PFSK-1 (cell line): ENCODE results near the gene EIF4G1.
A peak's percentile ranks its signal among the peaks of the same experiment; 100 is the strongest.

Experiments
- FOXP2 ChIP-seq: optimal IDR thresholded peaks from 2 replicates; pipeline ENCODE3; 2011; ENCODE audit warnings: borderline replicate concordance, control low read depth, inconsistent platforms; ENCODE audit not compliant: insufficient read depth; ENCODE audit errors: extremely low read length, extremely low read depth
- POLR2AphosphoS5 ChIP-seq: IDR thresholded peaks from 2 replicates; pipeline ENCODE4 v1.6.1; 2012; ENCODE audit warnings: low read depth, mild to moderate bottlenecking, control low read depth, low read length, moderate library complexity
- REST ChIP-seq, 2 experiments: IDR thresholded peaks; 2 replicates each; pipeline versions ENCODE4 v1.6.1 to v1.8.0; 2011 to 2012; ENCODE audit warnings: low read depth in 2 of 2, low read length in 2 of 2, control low read depth in 1 of 2, inconsistent platforms in 1 of 2, mild to moderate bottlenecking in 1 of 2, moderate library complexity in 1 of 2; ENCODE audit not compliant: insufficient read depth in 1 of 2
- SIN3A ChIP-seq: IDR thresholded peaks from 2 replicates; pipeline ENCODE4 v1.6.1; 2012; ENCODE audit warnings: mild to moderate bottlenecking, low read length, moderate library complexity, borderline replicate concordance; ENCODE audit not compliant: insufficient read depth
- TAF1 ChIP-seq: IDR thresholded peaks from 2 replicates; pipeline ENCODE4 v1.6.1; 2012; ENCODE audit warnings: low read length, control low read depth, borderline replicate concordance; ENCODE audit not compliant: insufficient read depth

Gene EIF4G1

DNA sequence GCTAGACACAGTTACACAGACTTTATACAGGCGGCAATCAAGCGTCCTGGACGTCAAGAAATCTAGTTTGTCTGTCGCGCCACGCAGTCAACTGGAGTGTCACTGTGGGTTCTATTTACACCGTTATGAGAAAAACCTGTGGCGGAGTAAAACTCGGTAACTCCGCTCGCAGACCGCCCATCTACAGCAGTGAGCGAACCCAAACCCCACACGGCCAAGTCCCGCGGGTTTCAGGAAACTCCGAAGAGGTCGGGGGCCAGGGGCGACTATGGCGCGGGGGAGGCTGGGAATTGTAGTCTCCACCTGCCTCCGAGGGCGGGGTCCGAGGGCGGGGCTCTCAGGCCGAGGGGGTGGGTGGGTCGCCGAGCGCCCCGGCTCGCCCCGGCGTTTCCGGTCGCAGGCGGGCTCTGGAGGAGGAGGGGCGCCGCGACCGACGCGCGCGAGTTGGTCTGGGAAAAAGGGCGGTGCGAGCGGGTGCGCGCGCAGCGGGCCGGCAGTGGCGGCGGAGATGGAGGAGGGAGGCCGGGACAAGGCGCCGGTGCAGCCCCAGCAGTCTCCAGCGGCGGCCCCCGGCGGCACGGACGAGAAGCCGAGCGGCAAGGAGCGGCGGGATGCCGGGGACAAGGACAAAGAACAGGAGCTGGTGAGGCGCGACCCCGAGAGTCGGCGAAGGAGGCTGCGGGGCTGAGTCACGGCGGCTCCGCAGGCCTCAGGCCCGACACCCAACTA is 15.5 kb upstream of the EIF4G1 start, which contains the start of gene PSMD2:
Gene PSMD2 (plus strand): TSS at position 483 of the 729 bp plus-strand sequence. CDS start 26 bp downstream, at position 509.
- no peak for TF ChIP-seq SIN3A
- TF ChIP-seq POLR2AphosphoS5: peak; percentile 67
- peak; percentile 76 for TF ChIP-seq FOXP2
- TF ChIP-seq TAF1: 0 out of 2 replicates have a peak, but pooled peaks have one; percentile 56
- no peak for TF ChIP-seq REST (IDR thresholded peaks at IDR 0.05; ENCODE audit: insufficient read depth in 1 of 2, low read depth in 2 of 2, low read length in 2 of 2)

DNA sequence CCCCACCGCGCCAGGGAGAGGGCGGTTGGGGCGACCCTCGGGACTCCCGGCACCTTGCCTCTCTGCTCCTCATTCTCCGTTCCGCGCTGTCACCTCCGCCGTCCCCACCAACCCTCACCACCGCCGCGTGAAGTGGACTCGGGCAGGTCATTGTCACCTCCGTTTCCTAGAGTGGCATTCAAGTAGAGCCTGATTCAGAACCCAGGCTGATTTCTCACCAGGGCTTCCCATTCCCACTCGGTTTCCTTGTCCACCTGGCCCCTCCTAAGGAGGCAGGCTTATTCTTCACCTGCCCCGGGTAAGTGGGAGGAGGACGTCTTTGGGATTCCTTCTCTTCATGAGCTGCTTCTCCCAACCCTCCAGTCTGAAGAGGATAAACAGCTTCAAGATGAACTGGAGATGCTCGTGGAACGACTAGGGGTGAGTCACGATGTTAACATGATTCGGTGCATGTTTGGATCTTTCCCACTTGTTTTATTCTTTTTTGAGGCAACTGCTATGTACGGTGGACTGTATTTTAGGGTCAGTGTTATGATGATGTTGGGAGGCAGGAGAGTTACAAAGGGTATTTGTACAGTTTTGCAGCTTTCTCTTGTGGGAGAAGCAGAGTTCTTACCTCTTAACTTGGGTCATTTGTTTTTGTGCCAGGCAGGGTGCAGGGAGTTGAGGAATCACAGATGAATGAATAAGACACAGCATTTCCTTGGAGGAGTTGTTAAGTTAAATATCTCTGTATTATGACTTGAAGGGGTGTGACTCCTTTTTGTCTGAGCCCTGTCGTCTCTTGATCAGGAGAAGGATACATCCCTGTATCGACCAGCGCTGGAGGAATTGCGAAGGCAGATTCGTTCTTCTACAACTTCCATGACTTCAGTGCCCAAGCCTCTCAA is 14.7 kb upstream of the EIF4G1 start:
- no peak; the same call in 1 of the 2 replicates for TF ChIP-seq SIN3A
- no peak for TF ChIP-seq REST (IDR thresholded peaks at IDR 0.05; ENCODE audit: insufficient read depth in 1 of 2, low read depth in 2 of 2, low read length in 2 of 2)
- no peak for TF ChIP-seq POLR2AphosphoS5
- no peak for TF ChIP-seq TAF1

DNA sequence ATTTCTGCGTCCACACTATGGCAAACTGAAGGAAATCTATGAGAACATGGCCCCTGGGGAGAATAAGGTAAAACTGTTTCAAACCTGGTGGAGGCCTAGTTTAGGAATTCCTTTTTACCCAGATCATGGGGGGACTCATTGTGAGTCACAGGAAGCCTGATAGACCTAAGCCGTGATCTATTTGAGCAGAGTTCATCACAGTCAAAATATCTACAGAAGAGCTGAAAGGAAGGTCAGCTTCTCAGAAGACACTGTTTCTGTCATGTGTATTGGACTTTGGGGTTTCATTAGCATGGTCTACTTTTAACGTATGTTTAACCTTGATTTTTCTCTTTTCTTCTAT is 14.1 kb upstream of the EIF4G1 start:
- TF ChIP-seq REST (IDR thresholded peaks at IDR 0.05; ENCODE audit: insufficient read depth in 1 of 2, low read depth in 2 of 2, low read length in 2 of 2): no peak
- TF ChIP-seq FOXP2: no peak
- no peak for TF ChIP-seq SIN3A
- no peak for TF ChIP-seq POLR2AphosphoS5
- no peak for TF ChIP-seq TAF1

- TF ChIP-seq REST (IDR thresholded peaks at IDR 0.05; ENCODE audit: insufficient read depth in 1 of 2, low read depth in 2 of 2, low read length in 2 of 2): no peak
- no peak for TF ChIP-seq POLR2AphosphoS5
- TF ChIP-seq TAF1: no peak
- no peak for TF ChIP-seq FOXP2
- TF ChIP-seq SIN3A: no peak
These were observed 8.8 kb upstream of the EIF4G1 start for GRCh38 chr3:184305577-184305976.
